Fibroblast of mammary gland (primary cell): ENCODE measurements around the gene GLCE.
A peak's percentile ranks its signal among the peaks of the same experiment; 100 is the strongest.
"Not testable (repeated sequence)": the region's sequence is repeated elsewhere in the genome, so short reads cannot be mapped to it uniquely, and the experiment has no call there.

Experiments used
- DNase-seq: peaks from one replicate; pipeline ENCODE4 v3.0.0-alpha.2; 2010; ENCODE audit warnings: low read depth
- H3K4me3 ChIP-seq: 2 replicates; pipeline ENCODE4 v1.5.1; 2011; ENCODE audit warnings: low read depth, mild to moderate bottlenecking, low read length, moderate library complexity; ENCODE audit not compliant: control insufficient read depth
- TF ChIP-seq, protein P1 (sequence below): conservative IDR thresholded peaks from 2 replicates; pipeline ENCODE4 v1.5.1; 2011; ENCODE audit warnings: low read depth, low read length, inconsistent platforms; ENCODE audit not compliant: control insufficient read depth, insufficient read depth

The GLCE gene

DNA sequence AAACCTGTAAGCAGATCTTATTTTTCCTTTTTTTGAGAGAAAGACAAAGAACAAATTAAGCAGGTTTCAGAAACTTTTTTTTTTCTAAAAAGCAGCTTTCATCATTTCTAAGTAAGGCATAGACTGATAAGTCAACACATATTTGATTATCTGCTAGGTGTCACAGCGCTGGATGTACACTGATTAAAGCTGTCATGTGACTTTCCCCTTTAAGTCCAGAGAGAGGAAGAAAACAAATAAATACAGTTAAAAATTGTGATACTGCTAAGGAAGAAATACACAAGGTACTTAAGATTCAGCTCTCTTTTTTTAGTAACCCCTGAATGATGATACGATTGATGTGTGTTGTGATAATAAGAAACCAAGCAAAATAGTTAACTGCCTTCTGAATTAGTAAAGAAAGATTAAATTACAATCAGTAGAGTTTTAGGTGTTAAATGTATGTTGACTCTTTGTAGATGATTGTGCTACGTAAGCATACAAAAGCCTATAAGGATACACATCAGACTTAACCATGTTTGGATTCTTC is 2.8 kb downstream of the GLCE start:
- H3K4me3 ChIP-seq: no peak overlapping the region
- no peak for DNase-seq
- TF ChIP-seq, protein P1, sequence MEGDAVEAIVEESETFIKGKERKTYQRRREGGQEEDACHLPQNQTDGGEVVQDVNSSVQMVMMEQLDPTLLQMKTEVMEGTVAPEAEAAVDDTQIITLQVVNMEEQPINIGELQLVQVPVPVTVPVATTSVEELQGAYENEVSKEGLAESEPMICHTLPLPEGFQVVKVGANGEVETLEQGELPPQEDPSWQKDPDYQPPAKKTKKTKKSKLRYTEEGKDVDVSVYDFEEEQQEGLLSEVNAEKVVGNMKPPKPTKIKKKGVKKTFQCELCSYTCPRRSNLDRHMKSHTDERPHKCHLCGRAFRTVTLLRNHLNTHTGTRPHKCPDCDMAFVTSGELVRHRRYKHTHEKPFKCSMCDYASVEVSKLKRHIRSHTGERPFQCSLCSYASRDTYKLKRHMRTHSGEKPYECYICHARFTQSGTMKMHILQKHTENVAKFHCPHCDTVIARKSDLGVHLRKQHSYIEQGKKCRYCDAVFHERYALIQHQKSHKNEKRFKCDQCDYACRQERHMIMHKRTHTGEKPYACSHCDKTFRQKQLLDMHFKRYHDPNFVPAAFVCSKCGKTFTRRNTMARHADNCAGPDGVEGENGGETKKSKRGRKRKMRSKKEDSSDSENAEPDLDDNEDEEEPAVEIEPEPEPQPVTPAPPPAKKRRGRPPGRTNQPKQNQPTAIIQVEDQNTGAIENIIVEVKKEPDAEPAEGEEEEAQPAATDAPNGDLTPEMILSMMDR: no peak

DNA sequence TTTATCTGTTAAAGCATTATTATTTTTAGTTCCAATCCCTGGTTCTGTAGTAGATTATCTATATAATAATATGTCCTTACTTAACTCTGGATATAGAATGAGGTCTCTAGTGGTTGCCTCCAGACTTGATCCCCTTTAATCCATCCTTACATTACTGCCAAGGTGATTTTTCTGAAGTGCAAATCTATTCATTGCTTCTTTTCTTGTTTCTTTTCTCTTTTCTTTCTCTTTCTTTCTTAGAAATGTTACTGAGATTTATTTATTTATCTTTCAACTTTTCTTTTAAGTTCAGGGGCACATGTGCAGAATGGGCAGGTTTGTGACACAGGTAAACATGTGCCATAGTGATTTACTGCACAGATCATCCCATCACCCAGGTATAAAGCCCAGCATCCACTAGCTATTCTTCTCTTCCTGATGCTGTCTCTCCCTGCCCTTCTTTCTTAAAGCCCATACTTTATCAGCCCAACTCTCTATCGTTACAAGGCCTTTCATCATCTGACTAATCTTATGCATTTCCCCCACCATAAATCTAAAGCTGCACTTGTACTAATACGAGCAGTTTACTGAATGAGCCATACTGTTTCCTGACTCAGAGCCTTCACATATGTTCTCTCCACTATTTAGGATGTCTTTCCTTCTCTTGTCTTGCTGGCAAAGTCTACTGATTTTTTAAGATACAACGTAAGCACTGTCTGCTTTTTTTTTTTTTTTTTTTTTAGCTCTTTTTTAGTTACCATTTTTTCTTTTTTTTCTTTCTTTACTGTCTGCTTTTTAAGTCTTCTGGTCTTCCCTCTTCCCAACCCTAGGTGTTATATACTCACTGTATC is 4.6 kb downstream of the GLCE start:
- H3K4me3 ChIP-seq: no peak overlapping the region
- peak; percentile 77 for DNase-seq
- TF ChIP-seq, protein P1: no peak

DNA sequence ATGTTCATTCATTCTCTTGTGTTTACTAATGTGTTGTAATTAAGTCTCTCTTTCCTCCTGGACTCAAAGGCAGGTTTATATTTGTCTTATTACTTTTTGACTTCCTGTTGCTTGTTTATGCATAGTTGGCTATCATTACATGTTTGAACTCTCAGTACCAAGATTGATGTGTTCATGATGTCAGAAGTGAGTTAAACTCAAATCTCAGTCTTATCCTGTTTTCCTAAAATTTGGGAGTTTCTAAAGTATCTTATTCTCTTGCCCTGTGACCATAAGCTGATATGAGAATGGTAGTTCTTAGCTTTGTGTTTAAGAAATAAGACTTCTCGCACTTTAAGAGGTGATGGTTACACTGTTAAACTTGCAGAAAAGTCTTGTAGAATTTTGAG is 5.2 kb downstream of the GLCE start:
- DNase-seq: no peak
- TF ChIP-seq, protein P1: no peak

DNA sequence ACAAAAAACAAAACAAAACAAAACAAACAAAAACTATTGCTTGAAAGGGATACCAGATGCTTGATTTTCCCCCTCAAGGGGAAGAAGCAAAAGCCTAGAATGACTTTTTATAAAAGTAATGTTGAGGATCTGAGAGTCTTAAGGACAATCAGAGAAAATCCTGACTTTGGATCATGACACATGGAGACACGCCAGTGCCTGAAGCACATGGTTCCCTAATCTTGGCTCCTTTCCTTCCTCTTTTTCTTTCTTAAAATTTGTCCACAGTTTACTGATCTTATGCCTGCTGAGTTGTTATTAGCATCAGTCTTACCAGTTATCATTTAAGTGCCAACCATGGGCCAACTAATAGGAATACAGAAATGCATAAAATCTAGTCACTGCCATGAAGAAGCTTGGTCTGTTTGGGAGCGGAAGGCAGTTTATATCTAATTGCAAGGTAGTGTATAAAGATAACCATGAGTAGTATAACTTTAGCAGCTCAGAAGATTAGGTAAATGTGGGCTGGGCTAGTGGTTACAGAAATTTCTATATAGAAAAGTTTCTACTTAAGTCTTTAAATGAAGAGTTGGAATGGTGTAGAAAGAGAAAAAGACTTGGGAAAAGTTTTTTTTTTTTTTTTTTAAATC is 6.9 kb downstream of the GLCE start:
- TF ChIP-seq, protein P1: no peak
- DNase-seq: no peak
- no peak overlapping the region for H3K4me3 ChIP-seq

More for the DNA sequence above, 5.2 kb downstream of the GLCE start:
- H3K4me3 ChIP-seq: no peak overlapping the region

DNA sequence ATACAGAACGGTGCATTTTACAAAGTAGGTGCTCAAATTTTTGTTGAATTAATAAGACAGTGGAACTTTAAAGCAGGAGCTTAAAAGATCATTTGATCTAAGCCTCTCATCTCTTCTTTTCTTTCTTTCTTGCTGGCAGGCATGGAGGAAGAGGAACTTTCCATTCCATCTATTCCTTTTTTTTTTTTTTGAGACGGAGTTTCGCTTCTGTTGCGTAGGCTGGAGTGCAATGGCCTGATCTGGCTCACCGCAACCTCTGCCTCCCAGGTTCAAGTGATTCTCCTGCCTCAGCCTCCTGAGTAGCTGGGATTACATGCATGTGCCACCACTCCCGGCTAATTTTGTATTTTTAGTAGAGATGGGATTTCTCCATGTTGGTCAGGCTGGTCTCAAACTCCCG is 7.9 kb downstream of the GLCE start:
- not testable (repeated sequence) for DNase-seq, H3K4me3 ChIP-seq

DNA sequence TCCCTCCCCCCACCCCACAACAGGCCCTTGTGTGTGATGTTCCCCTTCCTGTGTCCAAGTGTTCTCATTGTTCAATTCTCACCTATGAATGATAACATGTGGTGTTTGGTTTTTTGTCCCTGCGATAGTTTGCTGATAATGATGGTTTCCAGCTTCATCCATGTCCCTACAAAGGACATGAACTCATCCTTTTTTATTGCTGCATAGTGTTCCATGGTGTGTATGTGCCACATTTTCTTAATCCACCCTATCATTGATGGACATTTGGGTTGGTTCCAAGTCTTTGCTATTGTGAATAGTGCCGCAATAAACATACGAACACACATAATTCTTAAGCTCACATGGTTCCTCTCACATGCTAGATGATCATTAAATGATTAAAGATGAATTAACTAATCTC is 9.1 kb downstream of the GLCE start:
- H3K4me3 ChIP-seq, DNase-seq: not testable (repeated sequence)

DNA sequence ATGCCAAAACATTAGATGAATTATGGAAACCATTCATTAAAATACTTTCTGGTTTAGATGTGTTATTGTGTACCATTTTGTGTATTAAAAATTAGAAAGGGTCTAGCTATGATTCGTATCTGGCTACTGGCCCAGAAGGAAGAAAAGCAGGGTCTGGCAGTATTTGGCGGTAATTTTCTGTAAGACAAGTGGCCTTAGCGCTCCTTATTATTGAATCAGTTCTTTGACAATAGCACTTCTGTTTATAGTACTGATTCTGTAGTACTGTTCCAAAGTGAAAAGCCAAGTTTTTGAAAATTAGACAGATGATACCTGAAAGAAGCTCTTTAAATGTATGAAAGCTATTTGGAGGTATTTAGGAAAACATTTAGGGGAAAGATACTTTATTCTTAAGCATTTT is 10.2 kb downstream of the GLCE start:
- no peak overlapping the region for H3K4me3 ChIP-seq
- no peak for DNase-seq
- TF ChIP-seq, protein P1: no peak
